A549 treated with CpdA at 1 μM for 4 hours (cell line): ENCODE measurements around the gene ITPR3. TPM values are rescaled to one million over a fixed set of nuclear protein-coding genes. Genes with fewer than 3 reads are reported as not detected.

Experiments
- total RNA-seq: library from RNA; stranded (reverse); fragments of 200-300 nt; extraction: Qiagen RNA extraction; gene quantifications from 5 replicates; pipeline ENCODE4 v1.2.3, GENCODE V29; 2022; ENCODE audit warnings: low read depth

The ITPR3 gene
- total RNA-seq, result 32.8 to 46.5 TPM (median 37.0 TPM) in 5 replicates

GRCh38 chr6:33620856-33621710 is at the start of gene ITPR3:
Gene ITPR3, plus strand, starts transcription at chr6:33621322. Its CDS starts 281 bp downstream, at chr6:33621603.

GRCh38 chr6:33579828-33580714 is 41.1 kb upstream of the ITPR3 start, which contains the start of gene BAK1:
Gene BAK1, minus strand, starts transcription at chr6:33580276. Its CDS starts 2,672 bp downstream, at chr6:33577604.

GRCh38 chr6:33711140-33712129 is 90.3 kb downstream of the ITPR3 start, which contains the start of gene UQCC2:
Gene UQCC2, minus strand, starts transcription at chr6:33711700. Its CDS starts 14 bp downstream, at chr6:33711686.

Other genes with a start within 250 kb of the ITPR3 start
- gene KIFC1, start 229.5 kb upstream of the ITPR3 start, total RNA-seq, result 40.9 to 46.6 TPM (median 43.1 TPM) in 5 replicates
- 14.1 to 20.9 TPM (median 18.6 TPM) in 5 replicates for gene PHF1, start 210.3 kb upstream of the ITPR3 start, total RNA-seq
- 172 to 231 TPM (median 211 TPM) in 5 replicates for gene CUTA, start 203.2 kb upstream of the ITPR3 start, total RNA-seq
- 3.9 to 6.9 TPM (median 4.9 TPM) in 5 replicates for gene SYNGAP1, start 201.3 kb upstream of the ITPR3 start, total RNA-seq
- 11.6 to 12.5 TPM (median 11.7 TPM) in 5 replicates for gene ZBTB9, start 166.7 kb upstream of the ITPR3 start, total RNA-seq
- 32.0 to 39.3 TPM (median 38.0 TPM) in 5 replicates for gene BAK1, start 41.0 kb upstream of the ITPR3 start, total RNA-seq
- gene UQCC2, start 90.4 kb downstream of the ITPR3 start, total RNA-seq, result 60.5 to 114 TPM (median 102 TPM) in 5 replicates
- 0.05 to 0.14 TPM (median 0.09 TPM) in 3 of 5 replicates, not detected in the others for gene IP6K3, start 125.6 kb downstream of the ITPR3 start, total RNA-seq
- gene LEMD2, start 167.8 kb downstream of the ITPR3 start, total RNA-seq, result 38.7 to 47.7 TPM (median 43.4 TPM) in 5 replicates
- gene MLN, start 182.7 kb downstream of the ITPR3 start, total RNA-seq, result not detected in 5 replicates